GM12801 (cell line): ENCODE measurements around the gene NKIRAS1.

Source experiments
- CTCF ChIP-seq: IDR thresholded peaks from one replicate; pipeline ENCODE4 v1.5.1; 2011; ENCODE audit warnings: control low read depth; ENCODE audit not compliant: insufficient read length; ENCODE audit errors: extremely low read depth

NKIRAS1 gene

DNA sequence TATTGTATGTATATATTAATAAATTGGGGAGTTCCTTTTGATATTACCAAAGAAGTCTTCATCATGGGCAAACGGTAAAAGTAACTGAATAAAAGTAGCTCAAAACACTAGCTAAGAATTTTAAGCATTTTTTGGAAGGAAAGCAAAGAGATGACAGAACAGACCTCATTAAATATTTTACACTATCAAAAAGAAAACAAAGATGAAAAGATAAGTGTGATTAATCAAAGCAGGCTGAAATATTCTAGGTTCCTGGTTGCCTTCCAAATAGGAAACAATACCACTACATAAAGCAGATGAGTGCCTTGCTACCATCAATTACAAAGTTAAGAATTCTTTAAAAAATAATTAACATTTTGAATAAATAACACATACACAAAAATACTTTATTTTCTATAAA is 3.6 kb downstream of the NKIRAS1 start:
- TF ChIP-seq CTCF, result no peak

DNA sequence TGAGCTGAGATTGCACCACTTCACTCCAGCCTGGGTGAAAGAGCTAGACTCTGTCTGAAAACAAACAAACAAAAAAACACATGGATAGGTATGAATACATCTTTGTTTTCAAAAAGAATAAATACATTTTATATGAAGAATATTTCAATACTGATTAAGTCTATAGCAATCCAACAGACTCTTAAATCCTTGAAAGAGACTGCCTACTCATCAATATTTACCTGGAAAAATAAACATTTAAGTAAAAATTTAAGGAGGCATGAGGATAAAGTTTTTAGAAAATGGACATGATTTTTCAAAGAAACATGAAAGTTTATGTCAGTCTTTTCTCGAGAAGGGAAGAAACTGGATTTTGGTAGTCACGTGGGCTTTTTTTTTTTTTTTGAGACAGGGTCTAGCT is 5.4 kb downstream of the NKIRAS1 start:
- no peak for TF ChIP-seq CTCF

DNA sequence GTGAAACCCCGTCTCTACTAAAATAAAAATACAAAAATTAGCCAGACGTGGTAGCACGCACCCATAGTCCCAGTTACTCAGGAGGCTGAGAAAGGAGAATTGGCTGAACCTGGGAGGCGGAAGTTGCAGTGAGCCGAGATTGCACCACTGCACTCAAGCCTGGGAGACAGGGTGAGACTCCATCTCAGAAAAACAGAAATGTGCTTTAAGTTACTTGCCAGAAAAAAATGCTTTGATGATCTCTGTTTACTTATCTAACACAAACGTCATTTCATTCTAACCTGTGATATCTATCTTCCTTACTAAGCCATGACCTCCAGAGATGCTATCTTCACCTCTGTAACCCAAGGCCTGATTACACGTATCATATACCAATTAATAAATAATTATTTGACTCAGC is 7.4 kb downstream of the NKIRAS1 start:
- no peak for TF ChIP-seq CTCF

DNA sequence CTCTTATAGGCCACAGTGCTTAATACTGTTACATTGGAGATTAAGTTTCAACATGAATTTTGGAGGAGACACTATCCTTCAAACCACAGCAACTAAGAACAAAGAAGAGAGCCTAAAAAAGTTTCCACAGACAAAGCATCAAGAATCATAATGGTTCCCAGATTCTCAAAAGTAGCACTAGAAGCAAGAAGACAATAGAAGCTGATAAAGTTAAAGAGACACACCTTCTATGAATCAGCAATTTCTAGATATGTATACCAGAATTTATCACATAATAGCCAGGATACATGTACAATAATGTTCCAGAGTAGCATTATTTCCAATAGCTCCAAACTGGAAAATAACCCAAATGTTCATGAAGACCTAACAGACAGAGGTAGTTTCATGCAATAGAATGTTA is 12.2 kb downstream of the NKIRAS1 start:
- no peak for TF ChIP-seq CTCF

- no peak for TF ChIP-seq CTCF
Observed at GRCh38 chr3:23900744-23901143, 16.0 kb downstream of the NKIRAS1 start.

DNA sequence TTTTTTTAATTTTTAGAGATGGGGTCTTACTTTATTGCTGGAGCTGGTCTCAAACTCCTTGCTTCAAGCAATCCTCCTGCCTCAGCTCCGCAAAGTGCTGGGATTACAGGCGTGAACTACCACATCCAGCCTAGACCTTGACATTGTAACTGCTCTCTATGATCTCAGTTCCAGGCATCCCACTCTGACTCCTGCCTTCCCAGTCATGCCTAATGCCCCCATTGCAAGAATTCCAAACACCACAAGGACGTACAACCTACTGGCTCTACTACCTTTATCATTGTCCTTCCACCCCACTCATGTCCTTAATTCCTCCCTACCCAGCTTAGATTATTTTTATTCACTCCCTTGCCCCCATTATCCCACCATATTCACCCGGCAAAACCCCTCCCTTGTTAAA is 21.6 kb downstream of the NKIRAS1 start:
- TF ChIP-seq CTCF, result no peak

DNA sequence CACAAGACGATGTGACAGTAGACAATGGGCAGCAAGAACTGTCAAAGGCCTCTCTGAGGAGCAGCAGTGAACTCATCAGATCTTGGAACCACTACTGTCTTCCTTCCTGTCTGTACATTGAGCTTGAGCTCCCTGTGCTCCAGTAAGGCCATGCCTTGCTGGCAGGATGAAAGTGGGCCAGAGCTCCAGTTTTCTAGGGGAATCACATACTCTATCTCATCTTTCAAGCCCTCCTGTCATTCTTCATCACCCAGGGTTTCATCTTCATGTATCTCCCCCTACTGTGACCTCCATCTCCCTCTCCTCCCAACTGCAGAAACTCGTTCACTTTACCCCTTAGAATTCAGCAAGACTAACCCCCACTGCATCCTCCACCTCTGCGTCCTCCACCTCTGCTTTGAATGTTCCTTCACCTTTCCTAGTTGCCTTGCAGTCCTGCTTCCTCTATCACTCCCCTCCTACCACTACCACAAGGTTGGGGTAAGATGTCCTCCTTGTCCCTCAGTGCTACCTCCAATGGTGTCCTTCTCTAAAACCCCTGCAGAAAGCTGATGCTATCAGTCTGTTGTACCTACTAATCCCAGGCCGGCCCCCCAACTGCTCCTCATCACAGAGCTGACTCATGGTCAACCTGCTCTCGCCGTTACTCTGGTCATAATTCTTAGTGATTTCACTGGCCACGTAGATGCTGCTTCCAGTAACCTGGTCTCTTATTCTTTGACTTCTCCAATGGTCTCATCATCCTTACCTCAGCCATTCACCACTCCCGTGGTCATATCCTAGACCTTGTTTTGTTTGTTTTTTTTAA is 22.3 kb downstream of the NKIRAS1 start:
- TF ChIP-seq CTCF, result no peak
